Femur (tissue), 1 donor: ENCODE results near the gene RANBP2.
A peak's percentile ranks its signal among the peaks of the same experiment; 100 is the strongest.
"Not testable (repeated sequence)": the region's sequence is repeated elsewhere in the genome, so short reads cannot be mapped to it uniquely, and the experiment has no call there.

ENCODE experiments used
- DNase-seq: peaks from one replicate; pipeline ENCODE4 v3.0.0-alpha.2; 2017

RANBP2 gene

GRCh38 chr2:108719149-108720044 is at the start of gene RANBP2:
RANBP2 (plus strand) TSS chr2:108719482; CDS start chr2:108719607, 125 bp downstream.
- DNase-seq = peak; percentile 97

DNA sequence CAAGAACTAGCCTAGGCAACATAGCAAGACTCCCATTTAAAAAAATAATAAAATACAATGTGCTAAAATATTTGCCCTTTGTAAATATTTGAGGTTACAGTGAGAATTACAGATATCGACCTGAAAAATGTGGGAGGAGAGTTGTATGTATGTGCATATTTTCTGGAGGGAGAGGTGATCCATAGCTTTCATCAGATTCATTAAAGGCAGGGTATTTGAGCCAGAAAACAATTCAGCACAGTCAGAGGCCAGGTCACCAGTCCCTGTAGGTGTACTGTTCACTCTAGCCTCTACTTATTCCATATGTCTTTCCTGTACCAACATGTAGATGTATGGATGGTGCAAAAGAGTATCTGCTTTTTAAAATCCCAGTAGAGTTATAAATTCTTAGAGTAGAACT is 49.0 kb upstream of the RANBP2 start:
- not testable (repeated sequence) for DNase-seq

- DNase-seq = not testable (repeated sequence)
Observed at GRCh38 chr2:108672200-108672805, 47.0 kb upstream of the RANBP2 start.

- DNase-seq = not testable (repeated sequence)
Observed at GRCh38 chr2:108676522-108676921, 42.8 kb upstream of the RANBP2 start.

DNA sequence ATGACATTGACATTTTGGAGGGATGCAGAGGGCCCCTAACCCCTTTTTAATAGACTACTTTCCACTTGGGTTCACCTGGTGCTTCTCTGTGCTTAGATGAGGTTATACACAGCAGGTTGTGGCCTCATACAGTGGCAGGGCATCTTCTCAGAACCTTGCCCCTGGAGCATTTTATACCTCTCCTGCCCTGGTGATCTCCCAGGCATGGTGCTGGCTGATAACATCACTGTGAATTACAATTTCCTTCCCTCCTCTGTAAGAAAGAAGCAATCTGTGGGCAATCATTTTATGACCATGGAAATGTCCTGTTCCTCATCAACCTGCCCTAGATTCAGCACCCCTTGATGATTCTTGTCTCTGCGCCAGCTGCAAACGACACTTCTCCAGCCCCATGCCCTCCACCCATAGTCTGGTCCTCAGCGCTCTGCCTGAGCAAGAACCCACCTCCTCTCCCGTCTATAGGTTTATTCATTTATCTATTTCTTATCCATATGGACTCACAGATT is 42.0 kb upstream of the RANBP2 start:
- DNase-seq = not testable (repeated sequence)

- DNase-seq = peak; percentile 24
Observed at GRCh38 chr2:108678198-108678651, 41.1 kb upstream of the RANBP2 start.

GRCh38 chr2:108680805-108681204 is 38.5 kb upstream of the RANBP2 start:
- DNase-seq = not testable (repeated sequence)

GRCh38 chr2:108688818-108689756 is 30.2 kb upstream of the RANBP2 start:
- DNase-seq = not testable (repeated sequence)

DNA sequence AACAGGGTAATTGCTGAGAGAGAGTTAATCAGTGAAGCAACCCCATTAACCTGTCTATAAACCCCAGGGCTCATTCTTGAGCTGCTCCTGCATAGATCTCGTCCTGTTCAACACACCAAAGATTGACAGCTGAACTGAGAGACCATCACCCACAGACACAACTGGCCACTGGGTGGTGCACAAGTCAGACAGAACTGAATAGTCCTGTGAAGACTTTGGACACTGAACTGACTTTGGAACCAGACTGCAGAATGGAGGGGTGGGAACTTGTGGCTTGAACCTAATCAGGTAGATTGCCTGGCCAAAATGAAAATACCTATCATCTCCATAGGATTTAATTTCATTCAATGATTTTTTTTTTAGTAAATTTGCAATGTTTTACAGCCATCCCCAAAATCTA is 29.3 kb upstream of the RANBP2 start:
- not testable (repeated sequence) for DNase-seq

DNA sequence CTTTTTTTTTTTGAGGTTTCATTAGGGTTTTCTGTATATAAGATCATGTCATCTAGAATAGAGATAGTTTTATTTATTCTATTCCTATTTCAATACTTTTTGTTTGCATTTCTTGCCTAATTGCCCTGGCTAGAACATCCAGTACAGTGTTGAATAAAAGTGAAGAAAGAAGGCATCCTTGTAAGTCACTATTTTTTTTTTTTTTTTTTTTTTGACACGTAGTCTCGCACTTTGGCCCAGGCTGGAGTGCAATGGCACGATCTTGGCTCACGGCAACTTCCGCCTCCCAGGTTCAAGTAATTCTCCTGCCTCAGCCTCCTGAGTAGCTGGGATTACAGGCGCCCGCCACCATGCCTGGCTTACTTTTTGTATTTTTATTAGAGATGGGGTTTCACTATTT is 27.8 kb upstream of the RANBP2 start:
- DNase-seq = no peak

DNA sequence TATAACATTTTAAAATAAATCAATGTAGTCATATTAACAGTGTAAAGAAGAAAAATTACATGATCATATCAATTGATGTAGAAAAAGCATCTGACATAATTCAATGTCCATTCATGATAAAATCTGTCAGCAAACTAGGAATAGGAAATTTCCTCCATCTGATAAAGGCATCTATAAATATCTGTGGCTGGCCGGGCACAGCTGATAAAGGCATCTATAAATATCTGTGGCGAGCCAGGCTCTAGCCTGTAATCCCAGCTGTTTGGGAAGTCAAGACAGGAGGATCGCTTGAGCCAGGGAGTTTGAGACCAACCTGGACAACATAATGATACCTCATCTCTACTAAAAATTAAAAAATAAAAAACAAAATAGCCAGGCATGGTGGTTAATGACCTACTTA is 18.1 kb upstream of the RANBP2 start:
- no peak for DNase-seq

DNA sequence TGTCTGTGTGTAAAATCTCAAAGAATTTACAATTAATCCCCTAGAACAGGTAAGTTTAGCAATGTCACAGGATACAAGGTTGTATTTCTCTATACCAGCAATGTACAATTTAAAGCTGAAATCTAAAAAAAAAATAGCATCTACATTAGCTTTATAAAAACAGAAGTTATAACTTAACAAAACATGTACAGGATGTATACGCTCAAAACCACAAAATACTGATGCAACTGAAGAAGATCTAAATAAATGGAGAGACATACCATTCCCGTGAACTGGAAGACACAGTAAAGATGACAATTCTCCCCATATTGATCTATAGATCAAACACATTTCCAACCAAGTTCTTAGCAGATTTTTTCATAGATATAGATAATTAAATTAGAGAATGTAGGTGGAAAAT is 17.5 kb upstream of the RANBP2 start:
- DNase-seq = no peak

GRCh38 chr2:108704871-108705270 is 14.4 kb upstream of the RANBP2 start:
- no peak for DNase-seq

GRCh38 chr2:108707300-108707699 is 12.0 kb upstream of the RANBP2 start:
- DNase-seq = no peak

GRCh38 chr2:108716971-108717370 is 2.3 kb upstream of the RANBP2 start:
- not testable (repeated sequence) for DNase-seq

GRCh38 chr2:108726048-108726447 is 6.8 kb downstream of the RANBP2 start:
- DNase-seq = not testable (repeated sequence)

GRCh38 chr2:108734656-108735055 is 15.4 kb downstream of the RANBP2 start:
- not testable (repeated sequence) for DNase-seq

DNA sequence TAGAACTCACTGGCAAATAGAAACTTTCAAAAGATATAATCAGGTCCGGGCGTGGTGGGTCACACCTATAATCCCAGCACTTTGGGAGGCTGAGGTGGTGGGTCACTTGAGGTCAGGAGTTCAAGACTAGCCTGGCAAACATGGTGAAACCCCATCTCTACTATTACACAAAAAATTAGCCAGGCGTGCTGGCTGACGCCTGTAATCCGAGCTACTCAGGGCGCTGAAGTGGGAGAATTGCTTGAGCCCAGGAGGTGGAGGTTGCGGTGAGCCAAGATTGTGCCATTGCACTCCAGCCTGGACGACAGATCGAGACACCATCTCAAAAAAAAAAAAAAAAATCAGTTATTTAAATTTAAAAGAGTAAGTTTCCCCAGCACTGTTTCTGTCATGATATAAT is 38.7 kb downstream of the RANBP2 start:
- not testable (repeated sequence) for DNase-seq

GRCh38 chr2:108762618-108763017 is 43.3 kb downstream of the RANBP2 start:
- not testable (repeated sequence) for DNase-seq

DNA sequence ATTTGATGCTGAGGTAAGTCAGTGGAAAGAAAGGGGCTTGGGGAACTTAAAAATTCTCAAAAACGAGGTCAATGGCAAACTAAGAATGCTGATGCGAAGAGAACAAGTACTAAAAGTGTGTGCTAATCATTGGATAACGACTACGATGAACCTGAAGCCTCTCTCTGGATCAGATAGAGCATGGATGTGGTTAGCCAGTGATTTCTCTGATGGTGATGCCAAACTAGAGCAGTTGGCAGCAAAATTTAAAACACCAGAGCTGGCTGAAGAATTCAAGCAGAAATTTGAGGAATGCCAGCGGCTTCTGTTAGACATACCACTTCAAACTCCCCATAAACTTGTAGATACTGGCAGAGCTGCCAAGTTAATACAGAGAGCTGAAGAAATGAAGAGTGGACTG is 47.4 kb downstream of the RANBP2 start:
- DNase-seq = not testable (repeated sequence)

DNA sequence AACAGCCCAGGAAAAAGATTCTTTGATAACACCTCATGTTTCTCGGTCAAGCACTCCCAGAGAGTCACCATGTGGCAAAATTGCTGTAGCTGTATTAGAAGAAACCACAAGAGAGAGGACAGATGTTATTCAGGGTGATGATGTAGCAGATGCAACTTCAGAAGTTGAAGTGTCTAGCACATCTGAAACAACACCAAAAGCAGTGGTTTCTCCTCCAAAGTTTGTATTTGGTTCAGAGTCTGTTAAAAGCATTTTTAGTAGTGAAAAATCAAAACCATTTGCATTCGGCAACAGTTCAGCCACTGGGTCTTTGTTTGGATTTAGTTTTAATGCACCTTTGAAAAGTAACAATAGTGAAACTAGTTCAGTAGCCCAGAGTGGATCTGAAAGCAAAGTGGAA is 48.6 kb downstream of the RANBP2 start:
- DNase-seq = not testable (repeated sequence)

- no peak for DNase-seq
Observed at GRCh38 chr2:108776475-108776874, 57.2 kb downstream of the RANBP2 start.

- DNase-seq = no peak
Observed at GRCh38 chr2:108778857-108779256, 59.6 kb downstream of the RANBP2 start.
